Gastrocnemius medialis (tissue), 4 donors: ENCODE data around the gene LARP4B. TPM values are rescaled to one million over a fixed set of nuclear protein-coding genes. Genes with fewer than 3 reads are reported as not detected.

Source experiments
- ATAC-seq, 2 donors: fragments of 150-250 bp; one replicate each; pipeline ENCODE4 v1.9.1; 2016
- DNase-seq, 2 donors: peaks; one replicate each; pipeline ENCODE4 v3.0.0-alpha.2; 2019
- H3K27ac ChIP-seq, 4 donors: fragments of 200-600 bp; sonication (generic); 1 replicate in 1 of 4; 2 replicates in 3 of 4; pipeline ENCODE4 v1.5.1; 2016 to 2018; ENCODE audit warnings: mild to moderate bottlenecking in 2 of 4, moderate library complexity in 1 of 4
- H3K27me3 ChIP-seq, 3 donors: fragments of 200-600 bp; sonication (generic) in 2 of 3; 1 replicate in 1 of 3; 2 replicates in 2 of 3; pipeline versions ENCODE4 v1.5.1 to v1.6.0; 2016 to 2019; ENCODE audit warnings: mild to moderate bottlenecking in 1 of 3, moderate library complexity in 1 of 3
- H3K36me3 ChIP-seq, 2 donors: fragments of 200-600 bp; sonication (generic) in 1 of 2; one replicate each; pipeline ENCODE4 v1.5.1; 2017 to 2018
- H3K4me1 ChIP-seq, 2 donors: fragments of 200-600 bp; sonication (generic) in 1 of 2; one replicate each; pipeline ENCODE4 v1.5.1; 2016 to 2017; ENCODE audit warnings: mild to moderate bottlenecking in 2 of 2
- H3K4me3 ChIP-seq, 4 donors: fragments of 200-600 bp; sonication (generic) in 3 of 4; 1 replicate in 1 of 4; 2 replicates in 3 of 4; pipeline ENCODE4 v1.5.1; 2016 to 2019; ENCODE audit warnings: mild to moderate bottlenecking in 2 of 4
- H3K9me3 ChIP-seq, 3 donors: fragments of 200-600 bp; sonication (generic) in 2 of 3; 1 replicate in 1 of 3; 2 replicates in 2 of 3; pipeline ENCODE4 v1.5.1; 2016 to 2019
- POLR2A ChIP-seq, 2 donors: fragments of 450-650 bp; IDR thresholded peaks; one replicate each; pipeline ENCODE4 v1.6.1; 2017; ENCODE audit warnings: antibody characterized with exemption in 2 of 2, mild to moderate bottlenecking in 2 of 2, moderate library complexity in 2 of 2
- in situ Hi-C, 4 donors: fragments of 200-750 bp; cut with MboI; loops; one replicate each; pipeline versions ENCODE4 v1.15.0 to v1.8.0; 2017; ENCODE audit warnings: low sequenced_read_pairs in 4 of 4
- intact Hi-C: fragments of 100-400 bp; cut with DNase I; formaldehyde crosslinking; loops from one replicate; pipeline ENCODE4 v1.15.1; 2023; ENCODE audit warnings: low total_unique reads
- total RNA-seq, 4 donors: library from RNA; depleted of rRNA; stranded (reverse); fragments of >200 nt; gene quantifications; one replicate each; pipeline versions ENCODE4 v1.1.0 to v1.2.3, GENCODE V29; 2016
- TF ChIP-seq, protein P1 (sequence below), 5 experiments: fragments of 450-650 bp in 3 of 5; fragments of 200-600 bp in 2 of 5; sonication (generic) in 2 of 5; IDR thresholded peaks in 4 of 5; conservative IDR thresholded peaks in 1 of 5; 1 replicate in 4 of 5; 2 replicates in 1 of 5; pipeline ENCODE4 v1.5.1; 2016 to 2019; ENCODE audit warnings: antibody characterized with exemption in 5 of 5, mild to moderate bottlenecking in 3 of 5, moderate library complexity in 3 of 5

The LARP4B gene
- total RNA-seq, 4 donors from 2014 or later: 29.7 to 45.6 (median 40.0) TPM

DNA sequence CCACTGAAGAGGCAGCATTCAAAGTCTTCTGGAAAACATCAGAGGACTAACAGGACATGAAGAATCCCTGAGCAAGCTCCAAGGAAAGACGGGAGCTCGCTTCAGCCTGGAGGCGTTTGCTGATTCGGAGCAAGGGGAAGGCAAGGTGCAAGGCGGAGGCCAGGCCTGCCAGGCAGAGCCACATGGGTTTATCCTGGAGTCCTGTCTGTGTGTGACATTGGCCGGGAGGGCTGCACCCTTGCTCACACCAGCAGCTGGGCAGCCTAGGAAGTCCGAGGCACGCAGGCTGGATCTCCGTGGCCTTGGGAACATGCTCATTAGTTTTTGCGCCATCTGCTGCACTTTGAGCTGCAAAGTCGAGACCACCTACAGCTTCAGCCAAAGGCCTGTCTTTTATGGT lies 22.3 kb upstream of the LARP4B start:
- intact Hi-C loops (no loop called here), in situ Hi-C loops (no loop called here)
- H3K27me3 ChIP-seq: no peaks in the 10 kb centered on the region
- DNase-seq: no peak
- ATAC-seq: no peak
- no peaks in the 10 kb centered on the region for H3K4me1 ChIP-seq
- TF ChIP-seq, protein P1, sequence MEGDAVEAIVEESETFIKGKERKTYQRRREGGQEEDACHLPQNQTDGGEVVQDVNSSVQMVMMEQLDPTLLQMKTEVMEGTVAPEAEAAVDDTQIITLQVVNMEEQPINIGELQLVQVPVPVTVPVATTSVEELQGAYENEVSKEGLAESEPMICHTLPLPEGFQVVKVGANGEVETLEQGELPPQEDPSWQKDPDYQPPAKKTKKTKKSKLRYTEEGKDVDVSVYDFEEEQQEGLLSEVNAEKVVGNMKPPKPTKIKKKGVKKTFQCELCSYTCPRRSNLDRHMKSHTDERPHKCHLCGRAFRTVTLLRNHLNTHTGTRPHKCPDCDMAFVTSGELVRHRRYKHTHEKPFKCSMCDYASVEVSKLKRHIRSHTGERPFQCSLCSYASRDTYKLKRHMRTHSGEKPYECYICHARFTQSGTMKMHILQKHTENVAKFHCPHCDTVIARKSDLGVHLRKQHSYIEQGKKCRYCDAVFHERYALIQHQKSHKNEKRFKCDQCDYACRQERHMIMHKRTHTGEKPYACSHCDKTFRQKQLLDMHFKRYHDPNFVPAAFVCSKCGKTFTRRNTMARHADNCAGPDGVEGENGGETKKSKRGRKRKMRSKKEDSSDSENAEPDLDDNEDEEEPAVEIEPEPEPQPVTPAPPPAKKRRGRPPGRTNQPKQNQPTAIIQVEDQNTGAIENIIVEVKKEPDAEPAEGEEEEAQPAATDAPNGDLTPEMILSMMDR (IDR thresholded peaks at IDR 0.05 in 4 of 5, conservative IDR thresholded peaks at IDR 0.05 in 1 of 5): no peak
- no peak for TF ChIP-seq POLR2A (IDR thresholded peaks at IDR 0.05)
- H3K4me3 ChIP-seq: no peak overlapping the region
- H3K9me3 ChIP-seq: no peaks in the 10 kb centered on the region
- H3K27ac ChIP-seq: no peak overlapping the region
- H3K36me3 ChIP-seq: no peaks in the 10 kb centered on the region

GRCh38 chr10:949446-949845 lies 17.9 kb upstream of the LARP4B start:
- in situ Hi-C loops: no loop called here
- intact Hi-C loops: no loop called here
- H3K4me1 ChIP-seq: no peaks in the 10 kb centered on the region
- no peak overlapping the region for H3K4me3 ChIP-seq
- H3K27ac ChIP-seq: no peak overlapping the region
- no peaks in the 10 kb centered on the region for H3K9me3 ChIP-seq
- DNase-seq: no peak
- TF ChIP-seq, protein P1 (IDR thresholded peaks at IDR 0.05 in 4 of 5, conservative IDR thresholded peaks at IDR 0.05 in 1 of 5): no peak
- no peak for TF ChIP-seq POLR2A (IDR thresholded peaks at IDR 0.05)
- no peaks in the 10 kb centered on the region for H3K36me3 ChIP-seq
- ATAC-seq: no peak
- H3K27me3 ChIP-seq: no peaks in the 10 kb centered on the region

- in situ Hi-C loops: no loop called here
- no peak overlapping the region for H3K27ac ChIP-seq
- H3K27me3 ChIP-seq: no peaks in the 10 kb centered on the region
- ATAC-seq (no peak), DNase-seq (no peak)
- H3K9me3 ChIP-seq: no peaks in the 10 kb centered on the region
- H3K4me1 ChIP-seq: no peaks in the 10 kb centered on the region
- intact Hi-C loops: no loop called here
- TF ChIP-seq, protein P1 (IDR thresholded peaks at IDR 0.05 in 4 of 5, conservative IDR thresholded peaks at IDR 0.05 in 1 of 5): no peak
- TF ChIP-seq POLR2A (IDR thresholded peaks at IDR 0.05): no peak
- H3K36me3 ChIP-seq: no peaks in the 10 kb centered on the region
- no peak overlapping the region for H3K4me3 ChIP-seq
Measured at GRCh38 chr10:948347-948746, 16.8 kb upstream of the LARP4B start.

GRCh38 chr10:947881-948280 lies 16.4 kb upstream of the LARP4B start:
- intact Hi-C loops: no loop called here
- in situ Hi-C loops: no loop called here
- no peak overlapping the region for H3K4me3 ChIP-seq

GRCh38 chr10:947051-947450 lies 15.5 kb upstream of the LARP4B start:
- intact Hi-C loops: no loop called here
- no peaks in the 10 kb centered on the region for H3K27me3 ChIP-seq
- DNase-seq (no peak), ATAC-seq (no peak)
- no peaks in the 10 kb centered on the region for H3K4me1 ChIP-seq
- in situ Hi-C loops: no loop called here
- H3K27ac ChIP-seq: no peak overlapping the region
- H3K36me3 ChIP-seq: no peaks in the 10 kb centered on the region
- TF ChIP-seq POLR2A (IDR thresholded peaks at IDR 0.05): no peak
- TF ChIP-seq, protein P1 (IDR thresholded peaks at IDR 0.05 in 4 of 5, conservative IDR thresholded peaks at IDR 0.05 in 1 of 5): no peak
- H3K9me3 ChIP-seq: no peaks in the 10 kb centered on the region
- H3K4me3 ChIP-seq: no peak overlapping the region

More at GRCh38 chr10:947881-948280, 16.4 kb upstream of the LARP4B start:
- Histone ChIP-seq H3K36me3 (no peaks in the 10 kb centered on the region), H3K27me3 (no peaks in the 10 kb centered on the region), H3K27ac (no peak overlapping the region), H3K4me1 (no peaks in the 10 kb centered on the region), H3K9me3 (no peaks in the 10 kb centered on the region)
- DNase-seq (no peak), ATAC-seq (no peak)
- TF ChIP-seq POLR2A (IDR thresholded peaks at IDR 0.05): no peak
- TF ChIP-seq, protein P1 (IDR thresholded peaks at IDR 0.05 in 4 of 5, conservative IDR thresholded peaks at IDR 0.05 in 1 of 5): no peak
